Activated CD8-positive, alpha-beta memory T cell treated with anti-CD3 and anti-CD28 coated beads for 4 hours (primary cell): ENCODE results near the gene CCDC68.

ENCODE experiments used
- DNase-seq, 2 donors: peaks; one replicate each; pipeline ENCODE4 v3.0.0-alpha.2; 2020; ENCODE audit warnings: low read depth in 2 of 2

The CCDC68 gene

DNA sequence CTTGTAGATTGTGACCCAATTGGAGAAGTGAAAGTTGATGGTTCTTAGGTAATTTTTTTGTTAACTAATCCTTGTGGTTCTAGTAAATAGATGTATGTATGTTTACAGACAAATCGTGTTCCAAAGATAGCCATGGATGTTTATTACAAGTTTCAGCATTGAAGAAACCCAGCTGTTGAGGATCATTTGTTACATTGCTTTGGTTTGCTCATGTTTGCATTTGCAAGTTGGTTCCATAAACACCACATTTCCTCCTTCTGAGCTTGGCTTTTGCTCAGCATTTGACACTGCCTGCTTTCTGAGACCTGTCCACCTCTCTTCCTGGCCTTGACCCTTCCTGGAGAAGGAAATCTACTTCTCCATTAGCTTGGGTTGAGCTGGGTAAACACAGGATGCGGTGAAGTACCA lies 1.8 kb upstream of the CCDC68 start:
- no peak for DNase-seq

DNA sequence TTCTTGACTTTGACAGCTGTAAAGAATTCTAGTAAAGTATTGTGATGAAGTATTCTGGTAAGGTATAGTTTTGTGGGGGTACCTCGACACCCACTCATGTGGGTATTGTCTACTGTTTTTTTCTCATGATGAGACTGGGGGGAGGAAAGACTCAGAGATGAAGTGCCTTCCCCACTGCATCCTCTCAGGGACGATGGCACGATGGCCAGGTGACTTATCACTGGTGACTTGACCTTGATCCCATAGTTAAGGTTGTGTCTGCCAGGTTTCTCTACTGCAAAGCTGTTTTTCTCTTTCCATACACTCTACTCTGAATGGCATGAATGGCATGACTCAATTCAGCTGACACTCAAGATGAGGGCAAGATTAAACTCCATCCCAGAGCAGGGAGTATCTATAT lies 936 bp upstream of the CCDC68 start:
- DNase-seq, result no peak

GRCh38 chr18:54957996-54958395 lies 1.3 kb downstream of the CCDC68 start:
- DNase-seq, result no peak

DNA sequence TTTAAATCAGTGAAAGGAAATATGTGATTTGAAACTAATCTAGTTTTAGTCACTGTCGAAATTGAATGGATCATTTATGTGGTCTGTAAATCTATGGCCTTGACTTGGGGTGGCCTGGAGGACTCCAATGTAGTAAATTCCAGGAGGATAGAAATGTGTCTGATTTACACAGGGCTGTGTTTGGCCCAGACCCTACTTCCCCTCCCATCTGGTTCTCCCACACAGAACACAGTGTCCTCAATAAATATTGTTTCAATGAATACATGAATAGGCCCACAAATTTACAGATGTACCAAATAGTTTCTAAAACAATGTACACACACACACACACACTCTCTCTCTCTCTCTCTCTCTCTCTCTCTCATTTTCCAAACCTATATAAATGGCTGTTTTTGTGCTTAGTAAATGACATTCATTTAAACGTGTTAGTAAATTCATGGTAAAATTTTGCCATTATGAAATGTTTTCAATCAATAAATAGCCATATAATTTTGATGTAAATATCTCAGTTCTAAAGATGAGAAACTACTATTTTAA lies 1.9 kb downstream of the CCDC68 start:
- no peak for DNase-seq

GRCh38 chr18:54956506-54956905 lies 2.8 kb downstream of the CCDC68 start:
- DNase-seq, result no peak

GRCh38 chr18:54952026-54952425 lies 7.2 kb downstream of the CCDC68 start:
- no peak for DNase-seq

DNA sequence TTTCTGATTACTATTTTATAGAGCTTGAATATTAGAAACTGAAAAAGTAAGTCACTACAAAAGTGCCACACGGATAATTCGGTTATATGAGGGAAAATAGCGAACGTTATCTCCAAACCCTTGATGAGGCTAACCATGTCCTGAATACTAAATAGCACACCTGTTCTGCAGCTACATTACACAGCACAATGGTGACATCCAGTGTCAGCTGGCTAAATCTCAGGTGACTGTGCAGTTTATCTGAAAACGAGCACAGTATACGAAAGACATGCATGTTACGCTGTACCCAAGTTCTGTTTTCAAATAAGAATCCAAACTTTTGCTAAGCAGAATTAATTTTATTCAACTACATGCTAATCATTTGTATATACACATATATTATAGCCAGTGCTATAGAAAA lies 9.0 kb downstream of the CCDC68 start:
- DNase-seq, result no peak

DNA sequence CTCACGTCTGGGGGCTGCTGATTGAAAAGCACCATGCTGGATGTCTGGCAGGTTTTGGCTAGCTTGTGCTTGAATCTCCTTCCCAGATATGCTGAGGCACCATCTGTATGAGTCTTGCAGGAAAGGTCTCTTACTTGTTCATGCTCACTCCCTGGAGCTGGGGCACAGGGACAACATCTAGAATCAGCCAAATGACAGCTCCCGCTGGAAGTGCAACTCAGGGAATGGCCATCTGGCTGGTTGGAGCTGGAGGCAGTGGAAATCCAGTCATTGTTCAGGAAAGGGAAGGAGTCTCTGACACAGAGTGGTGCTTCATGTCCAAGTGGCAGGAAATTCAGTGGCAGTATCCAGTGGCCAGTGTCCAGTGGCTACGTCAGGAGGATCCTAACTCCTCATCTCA lies 9.7 kb downstream of the CCDC68 start:
- DNase-seq, result no peak

- DNase-seq, result no peak
These were observed 10.9 kb downstream of the CCDC68 start for GRCh38 chr18:54948350-54948837.

- no peak for DNase-seq
These were observed 12.2 kb downstream of the CCDC68 start for GRCh38 chr18:54947091-54947490.

GRCh38 chr18:54946149-54946581 lies 13.1 kb downstream of the CCDC68 start:
- no peak for DNase-seq

- no peak for DNase-seq
These were observed 13.6 kb downstream of the CCDC68 start for GRCh38 chr18:54945576-54946125.

DNA sequence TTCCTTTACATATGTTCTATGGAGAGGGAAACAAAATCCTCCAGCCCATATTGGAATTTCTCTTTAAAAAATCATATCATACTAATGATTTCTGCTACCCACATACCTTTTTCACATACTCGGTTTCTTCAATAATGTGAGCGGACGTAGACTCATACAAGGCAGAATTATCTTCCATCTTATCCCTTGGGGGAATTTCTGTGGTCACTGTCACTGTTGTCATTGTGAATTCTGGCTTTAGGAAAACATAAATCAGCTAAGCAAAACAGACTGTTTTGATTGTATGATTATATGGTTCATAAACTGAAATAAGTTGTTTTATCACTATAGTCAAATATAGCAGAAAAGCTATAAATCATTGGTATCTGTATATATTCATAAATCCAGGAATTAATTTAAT lies 16.7 kb downstream of the CCDC68 start:
- no peak for DNase-seq

DNA sequence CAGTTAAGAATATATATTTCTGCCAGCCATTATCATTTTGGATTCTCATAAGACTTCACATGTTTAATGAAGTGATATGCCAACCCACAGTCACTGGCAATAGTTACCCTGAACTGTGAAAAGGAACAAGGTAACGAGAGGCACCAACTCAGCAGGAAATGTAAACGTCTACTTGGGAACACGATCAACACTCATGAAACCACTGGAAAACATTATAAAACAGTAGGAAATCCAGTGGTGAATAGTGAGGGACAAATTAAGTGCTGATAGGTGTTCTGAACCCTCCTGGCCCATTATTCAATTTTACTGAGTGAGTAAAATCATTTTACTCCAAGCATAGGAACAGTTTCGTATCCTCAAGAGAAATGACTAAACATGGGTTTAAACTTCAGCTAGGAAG lies 17.1 kb downstream of the CCDC68 start:
- no peak for DNase-seq

DNA sequence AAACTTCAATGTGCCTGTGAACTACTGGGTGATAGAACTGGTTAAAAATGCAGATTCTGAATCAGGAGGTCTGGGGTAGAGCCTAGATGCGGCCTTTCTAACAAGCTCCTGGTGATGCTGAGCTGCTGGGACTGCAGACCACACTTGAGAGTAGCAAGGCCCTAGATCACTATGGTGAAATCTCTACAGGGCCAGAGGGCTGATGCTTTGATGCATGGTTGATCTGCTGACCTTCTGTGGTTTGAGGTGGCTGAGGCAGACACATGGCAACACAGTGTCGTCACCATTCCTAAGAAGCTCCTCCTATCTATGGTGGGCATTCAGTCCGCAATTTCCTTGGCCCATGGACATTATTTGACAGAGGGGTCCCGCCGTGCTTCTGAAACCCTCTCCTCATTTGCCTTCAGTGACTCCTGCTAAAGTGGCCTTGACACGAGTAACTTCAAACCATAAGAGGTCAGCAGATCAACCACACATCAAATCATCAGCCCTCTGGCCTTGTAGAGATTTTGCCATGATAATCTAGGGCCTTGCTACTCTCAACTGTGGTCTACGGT lies 19.8 kb downstream of the CCDC68 start:
- no peak for DNase-seq

DNA sequence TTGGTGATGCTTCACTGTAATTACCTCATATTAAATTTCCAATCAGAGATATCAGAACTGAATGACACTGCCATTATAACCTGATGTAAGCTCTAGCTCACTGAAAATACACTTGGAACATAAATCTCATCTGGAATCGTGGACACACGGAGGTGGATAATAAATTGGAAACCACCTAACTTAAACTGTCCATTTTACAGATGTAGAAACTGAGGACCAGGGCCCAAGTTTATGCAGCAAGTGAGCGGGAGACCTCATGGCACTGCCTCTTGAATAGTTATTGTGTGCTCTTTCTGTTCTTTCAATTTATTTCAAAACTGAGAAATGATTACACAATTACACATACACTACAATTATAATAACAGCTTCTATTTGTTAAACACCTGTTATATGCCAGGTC lies 20.8 kb downstream of the CCDC68 start:
- no peak for DNase-seq

- DNase-seq, result no peak
These were observed 26.8 kb downstream of the CCDC68 start for GRCh38 chr18:54932472-54932871.

DNA sequence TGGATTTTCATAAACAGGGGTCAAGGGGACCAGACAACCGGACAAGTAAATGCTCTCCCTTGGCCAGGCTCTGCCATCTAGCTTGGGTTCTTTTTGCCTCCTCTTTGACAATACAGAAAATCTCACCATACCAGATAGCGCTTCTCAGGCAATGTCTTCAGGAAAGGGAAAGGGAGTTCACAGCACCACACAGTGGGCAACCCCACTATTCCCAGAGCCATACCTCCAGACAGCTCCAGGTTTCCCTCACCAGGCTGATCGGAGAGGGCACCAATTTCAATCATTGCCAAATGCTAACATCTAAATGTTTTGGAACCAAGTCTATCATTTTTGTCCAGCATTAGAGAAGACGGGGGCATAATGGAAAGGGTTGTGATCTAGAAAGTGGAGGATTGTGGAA lies 28.1 kb downstream of the CCDC68 start:
- DNase-seq, result no peak

DNA sequence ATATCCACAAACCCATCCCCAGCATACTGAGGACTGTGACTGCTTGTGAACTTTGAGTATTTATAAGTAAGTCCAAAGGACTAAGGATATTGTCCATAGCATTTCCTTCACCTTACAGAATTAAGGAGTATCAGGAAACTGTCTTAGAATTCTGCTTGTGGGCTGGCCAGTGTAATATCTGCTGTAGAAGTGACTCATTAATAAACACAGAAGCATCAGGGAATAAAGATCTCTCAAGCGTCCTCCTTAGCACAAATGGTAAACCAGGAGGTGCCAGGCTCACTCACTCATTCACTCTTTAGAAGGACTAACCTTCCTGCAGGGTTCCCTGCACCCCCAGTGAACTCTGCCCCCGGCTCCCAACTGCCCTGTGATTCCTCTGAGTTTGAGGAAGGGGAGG lies 31.0 kb downstream of the CCDC68 start:
- DNase-seq, result no peak

GRCh38 chr18:54926593-54927325 lies 32.5 kb downstream of the CCDC68 start:
- DNase-seq, result no peak

- DNase-seq, result no peak
These were observed 34.3 kb downstream of the CCDC68 start for GRCh38 chr18:54924948-54925347.

- DNase-seq, result no peak
These were observed 35.8 kb downstream of the CCDC68 start for GRCh38 chr18:54923339-54923956.

DNA sequence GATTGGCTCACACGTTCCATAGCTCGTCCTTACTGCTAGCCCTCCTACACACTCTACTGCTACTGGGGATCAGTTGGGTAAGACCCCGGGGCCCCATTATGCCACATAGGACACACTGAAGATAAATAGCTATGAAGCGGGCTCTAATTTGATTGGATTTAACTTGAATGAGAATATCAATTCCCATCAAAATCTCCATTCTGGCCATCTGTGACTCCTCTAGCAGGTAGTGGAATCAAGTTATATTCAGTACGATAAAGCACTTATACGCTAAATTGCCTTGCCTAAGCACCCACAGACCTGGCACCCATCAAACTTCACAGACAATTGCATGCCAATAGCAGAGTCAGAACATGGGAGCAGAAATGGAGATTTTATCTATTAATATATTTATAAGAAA lies 39.8 kb downstream of the CCDC68 start:
- no peak for DNase-seq
